Measurements from ENCODE around the gene DMD.

DNA sequence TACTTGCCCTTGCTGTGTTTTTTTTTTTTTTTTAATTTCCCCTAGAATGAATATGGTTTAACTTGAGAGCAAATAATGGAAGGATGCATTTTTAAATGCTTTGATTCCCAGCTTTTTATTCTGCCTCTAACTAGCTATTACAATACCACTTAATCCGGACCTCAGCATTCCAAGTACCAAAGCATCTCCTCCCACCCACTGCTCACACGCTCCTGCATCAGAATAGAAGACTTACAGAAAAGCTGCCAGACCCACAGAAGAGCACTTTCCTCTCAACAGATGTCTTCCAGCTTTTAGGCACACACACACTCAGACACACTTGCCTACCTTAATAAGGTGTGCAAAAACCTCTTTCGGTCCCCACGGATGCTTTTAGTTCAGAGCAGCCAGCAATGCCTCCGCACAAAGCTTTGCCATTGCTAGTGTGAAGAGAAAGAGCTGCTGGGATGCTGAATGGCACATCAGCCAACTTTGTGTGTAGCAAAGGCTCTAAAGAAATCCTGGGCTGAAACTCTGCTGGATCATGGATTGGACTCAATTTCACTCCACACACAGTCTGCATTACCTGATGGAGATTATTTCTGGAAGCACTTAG lies 1056.2 kb downstream of the DMD start:
- TF ChIP-seq EZH2 (IDR thresholded peaks at IDR 0.05) (no peak), POLR2AphosphoS5 (IDR thresholded peaks at IDR 0.05; ENCODE audit: borderline replicate concordance, low read depth, low read length) (no peak), FOXP2 (optimal IDR thresholded peaks at IDR 0.05; ENCODE audit: control extremely low read depth, extremely low read length, insufficient read depth) (no peak)
